Measurements from ENCODE around the gene ZGLP1. TPM values are rescaled to one million over a fixed set of nuclear protein-coding genes. Genes with fewer than 3 reads are reported as not detected.

Gene ZGLP1
- total RNA-seq, 1 donor: 0.63 TPM

GRCh38 chr19:10292789-10293636 lies 16.6 kb downstream of the ZGLP1 start:
- no peak for DNase-seq (ENCODE audit: low read depth)
- H3K4me3 ChIP-seq (ENCODE audit: low read depth, low read length): no peak overlapping the region
- TF ChIP-seq CTCF (IDR thresholded peaks at IDR 0.05; ENCODE audit: insufficient read depth, low read length): no peak

- TF ChIP-seq CTCF (IDR thresholded peaks at IDR 0.05; ENCODE audit: insufficient read depth, low read length): no peak
- peak; percentile 25 for DNase-seq (ENCODE audit: low read depth)
- peak overlapping the region; percentile 53 for H3K4me3 ChIP-seq (ENCODE audit: low read depth, low read length)
Measured at GRCh38 chr19:10292206-10292788, 17.3 kb downstream of the ZGLP1 start.

- DNase-seq (ENCODE audit: low read depth): no peak
- TF ChIP-seq CTCF (IDR thresholded peaks at IDR 0.05; ENCODE audit: insufficient read depth, low read length): no peak
Measured at GRCh38 chr19:10291554-10292205, 17.9 kb downstream of the ZGLP1 start.

GRCh38 chr19:10290876-10291553 lies 18.6 kb downstream of the ZGLP1 start:
- TF ChIP-seq CTCF (IDR thresholded peaks at IDR 0.05; ENCODE audit: insufficient read depth, low read length): no peak
- DNase-seq (ENCODE audit: low read depth): no peak
- H3K4me3 ChIP-seq (ENCODE audit: low read depth, low read length): peak overlapping the region; percentile 53

More at GRCh38 chr19:10291554-10292205, 17.9 kb downstream of the ZGLP1 start:
- peak overlapping the region; percentile 53 for H3K4me3 ChIP-seq (ENCODE audit: low read depth, low read length)

GRCh38 chr19:10290357-10290875 lies 19.2 kb downstream of the ZGLP1 start:
- peak; percentile 24 for DNase-seq (ENCODE audit: low read depth)
- H3K4me3 ChIP-seq (ENCODE audit: low read depth, low read length): peak overlapping the region; percentile 42
- TF ChIP-seq CTCF (IDR thresholded peaks at IDR 0.05; ENCODE audit: insufficient read depth, low read length): no peak

GRCh38 chr19:10289836-10290356 lies 19.7 kb downstream of the ZGLP1 start, which contains the start of gene ICAM5:
TSS of gene ICAM5 (plus strand) at chr19:10289952. CDS start at chr19:10290044, 92 bp downstream.
- no peak for DNase-seq (ENCODE audit: low read depth)
- TF ChIP-seq CTCF (IDR thresholded peaks at IDR 0.05; ENCODE audit: insufficient read depth, low read length): no peak
- peak within 1 kb of the TSS; percentile 53 for H3K4me3 ChIP-seq (ENCODE audit: low read depth, low read length)

Measured in fibroblast of the aortic adventitia (primary cell).